SK-N-SH (cell line): ENCODE results near the gene TFEB. TPM values are rescaled to one million over a fixed set of nuclear protein-coding genes. Genes with fewer than 3 reads are reported as not detected.

Source experiments
- CTCF ChIA-PET: fragments of 300-600, 350-600 bp; formaldehyde crosslinking; extraction: SDS; loops from one replicate; lab custom pipeline; 2021; lab: Yijun Ruan, JAX
- POLR2A ChIA-PET: fragments of 350-600 bp; sonication (Branson Sonifier 250); formaldehyde crosslinking; extraction: SDS; loops from one replicate; lab custom pipeline; 2020; ENCODE audit warnings: antibody characterized with exemption, inconsistent platforms; lab: Yijun Ruan, JAX
- DNase-seq: peaks from one replicate; pipeline ENCODE4 v3.0.0; 2012
- H2AFZ ChIP-seq: fragments of 200-600 bp; sonication (generic); 2 replicates; pipeline ENCODE4 v1.8.1; 2016; ENCODE audit warnings: antibody characterized with exemption, mild to moderate bottlenecking, low read depth
- H3F3A ChIP-seq: fragments of 200-600 bp; sonication (generic); replicated peaks from 2 replicates; pipeline ENCODE3; 2016; ENCODE audit warnings: antibody characterized with exemption, mild to moderate bottlenecking; ENCODE audit not compliant: insufficient read depth
- H3K27ac ChIP-seq, 2 experiments: fragments of 200-500 bp in 1 of 2; fragments of 200-600 bp in 1 of 2; sonication (Bioruptor generic) in 1 of 2; sonication (generic), shearing (Covaris generic) in 1 of 2; 2 replicates each; pipeline versions ENCODE4 v1.5.1 to v1.6.1; 2014 to 2016; ENCODE audit warnings: low read depth in 2 of 2, inconsistent platforms in 1 of 2, low read length in 1 of 2, mild to moderate bottlenecking in 1 of 2, mixed read lengths in 1 of 2
- H3K27me3 ChIP-seq: fragments of 200-600 bp; sonication (generic), shearing (Covaris generic); 2 replicates; pipeline ENCODE4 v1.6.1; 2016; ENCODE audit warnings: mixed run types; ENCODE audit not compliant: insufficient read depth
- H3K36me3 ChIP-seq, 2 experiments: fragments of 200-500 bp in 1 of 2; fragments of 200-600 bp in 1 of 2; sonication (Bioruptor generic) in 1 of 2; sonication (generic) in 1 of 2; replicated peaks in 1 of 2; 2 replicates each; pipeline versions ENCODE3 to v1.5.1; 2014 to 2016; ENCODE audit warnings: low read length in 1 of 2, mild to moderate bottlenecking in 1 of 2; ENCODE audit not compliant: insufficient read depth in 2 of 2, control insufficient read depth in 1 of 2
- H3K4me1 ChIP-seq, 2 experiments: fragments of 200-500 bp in 1 of 2; fragments of 200-600 bp in 1 of 2; sonication (Bioruptor generic) in 1 of 2; sonication (generic), shearing (Covaris generic) in 1 of 2; 2 replicates each; pipeline versions ENCODE4 v1.5.1 to v1.6.1; 2014 to 2016; ENCODE audit warnings: low read depth in 1 of 2, low read length in 1 of 2, mixed run types in 1 of 2; ENCODE audit not compliant: insufficient read depth in 2 of 2, control insufficient read depth in 1 of 2
- H3K4me2 ChIP-seq: fragments of 200-600 bp; sonication (generic), shearing (Covaris generic); 2 replicates; pipeline ENCODE4 v1.6.1; 2017; ENCODE audit warnings: mixed run types
- H3K4me3 ChIP-seq, 2 experiments: fragments of 200-500 bp in 1 of 2; fragments of 200-600 bp in 1 of 2; sonication (Bioruptor generic) in 1 of 2; sonication (generic), shearing (Covaris generic) in 1 of 2; 2 replicates each; pipeline versions ENCODE4 v1.5.1 to v1.8.1; 2014 to 2016; ENCODE audit warnings: low read depth in 2 of 2, inconsistent platforms in 1 of 2, low read length in 1 of 2, mild to moderate bottlenecking in 1 of 2, mixed read lengths in 1 of 2, moderate library complexity in 1 of 2
- H3K79me2 ChIP-seq: fragments of 200-600 bp; sonication (generic); 2 replicates; pipeline ENCODE4 v1.8.1; 2017; ENCODE audit warnings: mild to moderate bottlenecking; ENCODE audit not compliant: insufficient read depth
- H3K9ac ChIP-seq: fragments of 200-600 bp; sonication (generic); 2 replicates; pipeline ENCODE4 v1.6.1; 2017; ENCODE audit warnings: mixed run types
- H3K9me2 ChIP-seq: fragments of 200-600 bp; sonication (generic); 2 replicates; pipeline ENCODE4 v1.6.1; 2017; ENCODE audit warnings: mixed run types
- H3K9me3 ChIP-seq: fragments of 200-600 bp; sonication (generic); 2 replicates; pipeline ENCODE4 v1.6.1; 2017; ENCODE audit warnings: mixed run types, mild to moderate bottlenecking, moderate library complexity
- H4K20me1 ChIP-seq: fragments of 200-600 bp; sonication (generic); 2 replicates; pipeline ENCODE4 v1.6.1; 2017; ENCODE audit warnings: mild to moderate bottlenecking, mixed run types; ENCODE audit not compliant: insufficient read depth
- CHD2 ChIP-seq: fragments of 150-350 bp; IDR thresholded peaks from 2 replicates; pipeline ENCODE4 v1.6.1; 2018; ENCODE audit warnings: low read length; ENCODE audit not compliant: partially characterized antibody
- ELF1 ChIP-seq: IDR thresholded peaks from 2 replicates; pipeline ENCODE4 v1.4.0; 2012
- FOSL2 ChIP-seq: IDR thresholded peaks from 2 replicates; pipeline ENCODE4 v1.4.0; 2012; ENCODE audit warnings: low read depth, mild to moderate bottlenecking, moderate library complexity, borderline replicate concordance
- GATA2 ChIP-seq: sonication (generic); formaldehyde crosslinking; IDR thresholded peaks from 2 replicates; pipeline ENCODE4 v1.5.0; 2020; ENCODE audit warnings: mild to moderate bottlenecking, missing genetic modification reagents
- JUND ChIP-seq: IDR thresholded peaks from 2 replicates; pipeline ENCODE4 v1.4.0; 2012
- MAX ChIP-seq: IDR thresholded peaks from 2 replicates; pipeline ENCODE4 v1.4.0; 2012; ENCODE audit warnings: low read depth
- POLR2AphosphoS5 ChIP-seq: IDR thresholded peaks from 2 replicates; pipeline ENCODE4 v1.6.1; 2012; ENCODE audit warnings: low read depth, low read length
- REST ChIP-seq: IDR thresholded peaks from 2 replicates; pipeline ENCODE4 v1.6.1; 2012; ENCODE audit warnings: mild to moderate bottlenecking, low read depth, low read length, moderate library complexity
- RFX5 ChIP-seq: IDR thresholded peaks from 2 replicates; pipeline ENCODE4 v1.6.1; 2012; ENCODE audit warnings: mild to moderate bottlenecking, improper control_type of control experiment, low read length
- RXRA ChIP-seq: IDR thresholded peaks from 2 replicates; pipeline ENCODE4 v1.4.0; 2012; ENCODE audit warnings: low read depth, mild to moderate bottlenecking, borderline replicate concordance
- SMC3 ChIP-seq: IDR thresholded peaks from 2 replicates; pipeline ENCODE4 v1.6.1; 2012; ENCODE audit warnings: low read depth, low read length, improper control_type of control experiment
- TCF12 ChIP-seq: IDR thresholded peaks from 2 replicates; pipeline ENCODE4 v1.4.0; 2012
- TEAD4 ChIP-seq: IDR thresholded peaks from 2 replicates; pipeline ENCODE4 v1.4.0; 2012; ENCODE audit warnings: mild to moderate bottlenecking, borderline replicate concordance; ENCODE audit not compliant: insufficient read depth
- WGBS: methylation state at CpG from one replicate; pipeline ENCODE4 v1.1.6; 2017; ENCODE audit warnings: low lambda C conversion rate; 5-methylcytosine and 5-hydroxymethylcytosine counted together
- polyA plus RNA-seq, 3 experiments: library from polyadenylated mRNA; depleted of rRNA; stranded (reverse); fragments of >200 nt; gene quantifications; 2 replicates each; pipeline ENCODE4 v1.2.3, GENCODE V29; 2012
- TF ChIP-seq, protein P1 (sequence below): fragments of 200-600 bp; sonication (generic); IDR thresholded peaks from 2 replicates; pipeline ENCODE4 v1.6.1; 2017; ENCODE audit warnings: antibody characterized with exemption, mild to moderate bottlenecking, moderate library complexity

TFEB gene
- polyA plus RNA-seq, 1 of the 3 experiments (the other 2 are of a cell fraction): 6.2 TPM

DNA sequence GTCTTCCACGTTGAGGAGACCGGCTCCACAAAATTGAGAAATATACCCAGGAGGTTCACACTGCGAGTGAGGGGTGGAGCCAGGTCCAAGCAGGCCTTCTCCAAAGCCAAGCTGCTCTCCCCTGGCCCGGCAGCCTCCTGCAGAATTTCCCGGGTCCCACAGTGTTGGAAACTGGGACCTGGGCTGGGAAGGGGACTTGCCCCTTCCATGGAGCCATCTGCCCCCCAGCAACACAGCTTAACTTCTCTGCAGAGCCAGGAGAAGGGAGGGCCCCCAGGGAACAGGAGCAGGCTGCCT, 61.8 kb downstream of the TFEB start (continued):
- no peak for TF ChIP-seq RFX5
- TF ChIP-seq REST: no peak
- no peak for TF ChIP-seq MAX
- no peak for TF ChIP-seq TEAD4
- no peak for TF ChIP-seq RXRA

GRCh38 chr6:41672816-41673703, 62.3 kb downstream of the TFEB start:
- Histone ChIP-seq H4K20me1 (no peaks in the 10 kb centered on the region), H3K4me2 (no peak overlapping the region), H3K4me3 (no peak overlapping the region), H3K36me3 (no peaks in the 10 kb centered on the region), H3K27me3 (no peaks in the 10 kb centered on the region; the same call in 1 of the 2 replicates), H3K9me2 (no peaks in the 10 kb centered on the region), H3K9me3 (no peaks in the 10 kb centered on the region), H3K4me1 (peaks cover 0 to 13% of the 10 kb centered on the region in 2 experiments; a peak in 1 of 4 replicates), H3F3A (no peaks in the 10 kb centered on the region), H3K79me2 (no peaks in the 10 kb centered on the region), H2AFZ (no peak overlapping the region), H3K9ac (no peak overlapping the region), H3K27ac (no peak overlapping the region)
- WGBS: 73% methylated on average over 14 of the region's 17 CpGs
- DNase-seq: no peak
- no peak for TF ChIP-seq CHD2
- TF ChIP-seq MAX: no peak
- TF ChIP-seq FOSL2: no peak
- TF ChIP-seq GATA2 (CRISPR knock-in tag): no peak
- no peak for TF ChIP-seq TCF12
- no peak for TF ChIP-seq POLR2AphosphoS5
- TF ChIP-seq SMC3: no peak
- no peak for TF ChIP-seq ELF1
- TF ChIP-seq, protein P1, sequence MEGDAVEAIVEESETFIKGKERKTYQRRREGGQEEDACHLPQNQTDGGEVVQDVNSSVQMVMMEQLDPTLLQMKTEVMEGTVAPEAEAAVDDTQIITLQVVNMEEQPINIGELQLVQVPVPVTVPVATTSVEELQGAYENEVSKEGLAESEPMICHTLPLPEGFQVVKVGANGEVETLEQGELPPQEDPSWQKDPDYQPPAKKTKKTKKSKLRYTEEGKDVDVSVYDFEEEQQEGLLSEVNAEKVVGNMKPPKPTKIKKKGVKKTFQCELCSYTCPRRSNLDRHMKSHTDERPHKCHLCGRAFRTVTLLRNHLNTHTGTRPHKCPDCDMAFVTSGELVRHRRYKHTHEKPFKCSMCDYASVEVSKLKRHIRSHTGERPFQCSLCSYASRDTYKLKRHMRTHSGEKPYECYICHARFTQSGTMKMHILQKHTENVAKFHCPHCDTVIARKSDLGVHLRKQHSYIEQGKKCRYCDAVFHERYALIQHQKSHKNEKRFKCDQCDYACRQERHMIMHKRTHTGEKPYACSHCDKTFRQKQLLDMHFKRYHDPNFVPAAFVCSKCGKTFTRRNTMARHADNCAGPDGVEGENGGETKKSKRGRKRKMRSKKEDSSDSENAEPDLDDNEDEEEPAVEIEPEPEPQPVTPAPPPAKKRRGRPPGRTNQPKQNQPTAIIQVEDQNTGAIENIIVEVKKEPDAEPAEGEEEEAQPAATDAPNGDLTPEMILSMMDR: no peak
- no peak for TF ChIP-seq JUND
- ChIA-PET POLR2A (no interaction called here), CTCF (interaction anchor here (0.8 to 3.3 kb wide), 6 partner anchors 9 to 305 kb away, joined by 3 to 18 read pairs (median 6); no protein-coding TSS in a partner anchor)
